GM12892 (cell line): ENCODE data around the gene MAP1S.

Source experiments
- POLR2A ChIP-seq: IDR thresholded peaks from 2 replicates; pipeline ENCODE4 v1.6.1; 2011; ENCODE audit warnings: low read depth, low read length, control low read depth
- POLR2AphosphoS5 ChIP-seq: IDR thresholded peaks from 2 replicates; pipeline ENCODE4 v1.6.1; 2011; ENCODE audit warnings: low read depth, low read length, control low read depth
- TAF1 ChIP-seq: IDR thresholded peaks from 2 replicates; pipeline ENCODE4 v1.6.1; 2011; ENCODE audit warnings: low read depth, mild to moderate bottlenecking, control low read depth, low read length, borderline replicate concordance

DNA sequence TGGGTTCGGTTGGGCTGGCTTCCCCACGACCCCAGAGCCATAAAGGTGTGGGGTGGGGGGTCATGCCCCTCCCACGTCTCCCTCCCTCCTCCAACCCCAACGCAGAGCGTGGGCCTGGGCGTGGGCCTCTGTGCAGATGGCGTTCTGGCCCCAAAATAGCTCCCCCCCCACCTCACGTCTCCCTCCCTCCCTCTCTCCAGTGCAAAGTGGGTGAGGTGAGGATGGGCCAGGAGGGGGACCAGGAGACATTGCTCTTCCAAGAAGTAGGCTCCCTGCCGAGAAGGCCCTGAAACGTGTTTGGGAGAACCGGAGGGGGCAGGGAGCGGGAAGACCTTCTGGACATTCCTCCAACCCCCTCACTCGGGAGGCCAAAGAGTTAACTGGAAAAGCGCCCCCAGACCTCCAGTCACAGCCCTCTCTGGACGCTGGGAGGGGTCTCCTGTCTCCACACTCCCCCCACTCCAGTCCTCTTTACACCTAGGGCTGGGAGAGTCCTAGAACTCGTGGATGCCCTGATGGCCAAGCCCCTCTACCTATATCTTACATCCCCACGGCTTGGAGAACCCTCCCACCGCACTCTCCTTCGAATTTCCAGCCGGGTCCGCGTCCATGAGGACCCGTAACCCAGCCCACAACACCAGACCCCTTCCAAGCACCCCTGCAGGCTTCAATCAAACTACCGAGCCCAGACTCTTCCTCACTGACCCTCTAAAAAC, 32.0 kb upstream of the MAP1S start:
- TF ChIP-seq POLR2AphosphoS5 (no peak), TAF1 (no peak), POLR2A (no peak)
